Uterus (tissue), 2 donors: Measurements from ENCODE around the gene MBP.

ENCODE experiments used
- POLR2A ChIP-seq, 2 donors: fragments of 450-650 bp; IDR thresholded peaks; one replicate each; pipeline ENCODE4 v1.6.1; 2016; ENCODE audit warnings: antibody characterized with exemption in 2 of 2, mild to moderate bottlenecking in 1 of 2, moderate library complexity in 1 of 2
- TF ChIP-seq, protein P1 (sequence below), 4 experiments: fragments of 200-600 bp in 2 of 4; fragments of 450-650 bp in 2 of 4; sonication (generic) in 2 of 4; IDR thresholded peaks; one replicate each; pipeline ENCODE4 v1.5.1; 2016 to 2019; ENCODE audit warnings: antibody characterized with exemption in 4 of 4, mild to moderate bottlenecking in 2 of 4, moderate library complexity in 1 of 4

DNA sequence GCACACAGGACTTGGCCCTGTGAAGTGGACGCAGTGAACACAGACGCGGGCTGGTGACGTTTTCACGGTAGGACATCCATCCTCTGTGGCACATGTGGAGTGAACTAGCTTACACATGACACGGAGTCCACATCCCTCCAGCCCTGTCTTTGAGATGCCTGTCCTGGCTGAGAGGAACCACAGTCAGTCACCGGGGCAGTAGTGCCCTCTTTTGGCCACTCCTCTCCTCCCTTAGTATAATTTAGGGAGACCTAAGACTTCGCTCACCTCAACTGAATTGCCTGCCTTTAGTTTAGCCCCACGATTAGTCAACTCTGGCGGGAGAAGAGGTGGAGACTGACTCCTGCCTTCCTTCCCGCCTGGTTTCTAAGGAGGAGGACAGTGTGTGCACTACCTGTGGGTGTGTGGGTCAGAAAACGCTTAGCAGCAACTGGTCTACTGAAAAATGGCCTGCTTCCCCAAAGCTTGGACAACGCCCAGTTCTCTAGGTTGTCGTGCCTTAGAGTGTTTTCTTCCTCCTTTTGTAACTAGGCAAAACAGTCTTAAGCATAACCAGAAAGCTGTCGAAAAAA is 70.6 kb downstream of the MBP start:
- TF ChIP-seq POLR2A (IDR thresholded peaks at IDR 0.05) = no peak
- TF ChIP-seq, protein P1, sequence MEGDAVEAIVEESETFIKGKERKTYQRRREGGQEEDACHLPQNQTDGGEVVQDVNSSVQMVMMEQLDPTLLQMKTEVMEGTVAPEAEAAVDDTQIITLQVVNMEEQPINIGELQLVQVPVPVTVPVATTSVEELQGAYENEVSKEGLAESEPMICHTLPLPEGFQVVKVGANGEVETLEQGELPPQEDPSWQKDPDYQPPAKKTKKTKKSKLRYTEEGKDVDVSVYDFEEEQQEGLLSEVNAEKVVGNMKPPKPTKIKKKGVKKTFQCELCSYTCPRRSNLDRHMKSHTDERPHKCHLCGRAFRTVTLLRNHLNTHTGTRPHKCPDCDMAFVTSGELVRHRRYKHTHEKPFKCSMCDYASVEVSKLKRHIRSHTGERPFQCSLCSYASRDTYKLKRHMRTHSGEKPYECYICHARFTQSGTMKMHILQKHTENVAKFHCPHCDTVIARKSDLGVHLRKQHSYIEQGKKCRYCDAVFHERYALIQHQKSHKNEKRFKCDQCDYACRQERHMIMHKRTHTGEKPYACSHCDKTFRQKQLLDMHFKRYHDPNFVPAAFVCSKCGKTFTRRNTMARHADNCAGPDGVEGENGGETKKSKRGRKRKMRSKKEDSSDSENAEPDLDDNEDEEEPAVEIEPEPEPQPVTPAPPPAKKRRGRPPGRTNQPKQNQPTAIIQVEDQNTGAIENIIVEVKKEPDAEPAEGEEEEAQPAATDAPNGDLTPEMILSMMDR (IDR thresholded peaks at IDR 0.05) = no peak
